ENCODE data around the gene AKT3.

The AKT3 gene

GRCh38 chr1:243462929-243463697, 386.9 kb downstream of the AKT3 start:
- DNase-seq (ENCODE audit: low read depth): no peak
- no peak overlapping the region for H3K4me3 ChIP-seq (replicated peaks; ENCODE audit: low read depth, low read length)
- no peak for TF ChIP-seq CTCF (IDR thresholded peaks at IDR 0.05; ENCODE audit: low read length, missing control alignments)

GRCh38 chr1:243461700-243462099, 388.3 kb downstream of the AKT3 start:
- no peak overlapping the region for H3K4me3 ChIP-seq (replicated peaks; ENCODE audit: low read depth, low read length)
- no peak for TF ChIP-seq CTCF (IDR thresholded peaks at IDR 0.05; ENCODE audit: low read length, missing control alignments)
- no peak for DNase-seq (ENCODE audit: low read depth)

DNA sequence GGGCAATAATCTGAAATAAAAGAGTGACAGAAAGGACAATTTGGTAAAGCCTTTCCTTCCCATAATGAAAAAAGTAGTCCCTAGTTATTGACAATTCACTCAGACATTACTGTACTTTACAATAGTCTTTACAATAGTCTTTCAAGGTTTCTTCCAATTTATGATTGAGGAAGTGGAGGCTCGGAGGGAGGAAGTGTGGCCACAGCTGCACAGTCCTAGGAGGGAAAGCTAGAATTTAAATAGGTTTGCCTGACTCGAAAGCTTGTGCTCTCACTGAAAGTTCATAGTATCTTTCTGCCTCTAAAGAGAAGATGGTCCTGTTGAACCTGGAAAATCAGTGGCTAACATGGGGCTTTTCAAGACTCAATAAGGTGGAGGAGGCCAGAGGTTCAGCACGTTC, 391.0 kb downstream of the AKT3 start:
- no peak for DNase-seq (ENCODE audit: low read depth)
- no peak for TF ChIP-seq CTCF (IDR thresholded peaks at IDR 0.05; ENCODE audit: low read length, missing control alignments)
- no peak overlapping the region for H3K4me3 ChIP-seq (replicated peaks; ENCODE audit: low read depth, low read length)

- no peak for DNase-seq (ENCODE audit: low read depth)
- TF ChIP-seq CTCF (IDR thresholded peaks at IDR 0.05; ENCODE audit: low read length, missing control alignments): no peak
- no peak overlapping the region for H3K4me3 ChIP-seq (replicated peaks; ENCODE audit: low read depth, low read length)
Measured at GRCh38 chr1:243457363-243457982, 392.6 kb downstream of the AKT3 start.

DNA sequence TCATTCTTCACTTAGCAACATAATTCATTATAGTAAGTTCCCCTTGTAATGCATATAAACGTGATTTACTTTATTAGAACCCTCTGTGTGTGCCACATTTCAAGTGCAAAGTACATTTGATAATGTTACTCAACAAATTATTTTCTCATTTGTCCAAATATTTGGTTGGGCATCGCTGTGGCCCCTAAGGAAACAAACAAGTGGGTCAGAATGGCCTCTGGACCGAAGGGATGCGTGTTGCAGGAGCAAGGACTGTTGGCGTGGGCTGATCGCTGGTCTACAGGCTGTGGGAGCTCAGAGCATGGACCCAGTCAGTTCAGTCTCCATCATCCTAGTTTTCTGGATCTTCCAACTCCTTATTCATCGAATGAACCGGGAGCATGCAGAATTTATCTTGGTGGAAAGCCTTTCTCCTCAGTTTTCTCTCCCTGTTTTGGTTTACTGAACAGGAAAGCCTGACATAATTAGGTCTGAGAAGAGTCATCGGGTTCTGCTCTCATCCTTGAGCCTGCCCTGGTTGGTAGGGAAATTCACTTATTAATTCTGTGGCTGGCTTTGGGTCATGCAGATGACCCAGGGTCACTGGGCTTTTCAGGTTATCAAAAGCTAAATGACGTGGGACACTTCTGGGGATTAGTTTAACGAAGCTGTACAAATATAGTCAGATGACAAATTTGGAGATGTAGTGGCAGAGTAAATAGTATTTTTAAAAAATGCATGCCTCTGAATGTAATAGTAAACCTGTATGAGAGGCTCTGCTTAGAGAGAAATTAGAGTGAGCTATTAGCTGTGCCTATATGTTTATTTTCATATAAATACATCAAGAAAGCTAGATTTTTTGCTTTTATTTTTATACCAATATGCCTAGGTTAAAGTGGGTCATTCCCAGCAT, 394.0 kb downstream of the AKT3 start:
- H3K4me3 ChIP-seq (replicated peaks; ENCODE audit: low read depth, low read length): no peak overlapping the region
- no peak for DNase-seq (ENCODE audit: low read depth)
- TF ChIP-seq CTCF (IDR thresholded peaks at IDR 0.05; ENCODE audit: low read length, missing control alignments): no peak

DNA sequence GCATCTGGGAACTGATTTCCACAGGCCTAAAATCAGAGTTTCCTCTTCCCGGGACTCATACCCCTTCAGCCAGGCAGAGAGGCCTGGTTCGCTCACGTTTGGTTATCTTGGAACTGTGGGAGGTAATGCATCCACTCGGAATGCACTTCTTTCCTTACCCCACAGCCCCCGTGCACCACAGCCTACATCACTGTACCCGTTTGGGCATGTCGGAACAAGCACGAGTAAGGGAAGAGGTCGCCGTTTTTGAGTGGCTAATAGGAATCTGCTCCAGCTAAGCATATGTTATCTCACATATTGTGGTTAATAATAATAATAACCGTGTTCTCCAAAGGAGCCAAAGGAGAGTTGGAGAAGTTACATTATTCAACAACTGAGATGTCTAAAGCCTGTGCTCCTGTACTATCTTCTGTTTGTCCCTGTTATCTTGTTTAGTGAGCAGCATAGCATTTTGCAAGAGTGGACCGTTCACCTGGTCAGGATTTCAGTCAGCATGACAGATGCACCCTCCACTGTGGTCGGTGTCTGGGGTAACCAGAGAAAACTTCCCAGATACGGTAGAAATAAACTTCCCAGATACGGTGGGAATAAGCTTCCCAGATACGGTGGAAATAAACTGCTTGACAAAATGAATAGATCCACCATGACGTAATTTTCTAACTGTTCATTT, 395.6 kb downstream of the AKT3 start:
- H3K4me3 ChIP-seq (replicated peaks; ENCODE audit: low read depth, low read length): no peak overlapping the region
- no peak for TF ChIP-seq CTCF (IDR thresholded peaks at IDR 0.05; ENCODE audit: low read length, missing control alignments)
- no peak for DNase-seq (ENCODE audit: low read depth)
